Esophagus (tissue), 2 donors: ENCODE measurements around the gene POM121L2. TPM values are rescaled to one million over a fixed set of nuclear protein-coding genes. Genes with fewer than 3 reads are reported as not detected.

ENCODE experiments used
- H3K27ac ChIP-seq, 2 donors: one replicate each; pipeline ENCODE4 v1.5.1; 2013; ENCODE audit warnings: low read depth in 2 of 2, mild to moderate bottlenecking in 2 of 2, inconsistent platforms in 1 of 2, low read length in 1 of 2, moderate library complexity in 1 of 2
- H3K27me3 ChIP-seq, 2 donors: one replicate each; pipeline ENCODE4 v1.6.1; 2013; ENCODE audit warnings: low read length in 2 of 2, control low read depth in 1 of 2, mild to moderate bottlenecking in 1 of 2; ENCODE audit not compliant: insufficient read depth in 2 of 2, control insufficient read depth in 1 of 2
- H3K36me3 ChIP-seq, 2 donors: one replicate each; pipeline ENCODE4 v1.6.1; 2013; ENCODE audit warnings: low read length in 1 of 2; ENCODE audit not compliant: control insufficient read depth in 2 of 2, insufficient read depth in 2 of 2
- H3K4me1 ChIP-seq, 2 donors: one replicate each; pipeline ENCODE4 v1.6.1; 2013; ENCODE audit warnings: low read length in 1 of 2; ENCODE audit not compliant: control insufficient read depth in 2 of 2, insufficient read depth in 2 of 2
- H3K4me3 ChIP-seq, 2 donors: one replicate each; pipeline ENCODE4 v1.5.1; 2013; ENCODE audit warnings: low read length in 2 of 2, mild to moderate bottlenecking in 2 of 2, low read depth in 1 of 2, moderate library complexity in 1 of 2
- H3K9me3 ChIP-seq, 2 donors: one replicate each; pipeline ENCODE4 v1.6.1; 2013; ENCODE audit warnings: mild to moderate bottlenecking in 2 of 2, low read depth in 1 of 2, low read length in 1 of 2, moderate library complexity in 1 of 2; ENCODE audit not compliant: control insufficient read depth in 2 of 2, insufficient read depth in 1 of 2
- WGBS, 2 donors: extraction: QIAGEN DNeasy Blood & Tissue Kit; methylation state at CpG; one replicate each; pipeline ENCODE4 v1.1.7; 2013; 5-methylcytosine and 5-hydroxymethylcytosine counted together
- polyA plus RNA-seq, 2 donors: library from polyadenylated mRNA; stranded (reverse); fragments of 200-250 nt; gene quantifications; one replicate each; pipeline ENCODE4 v1.2.3, GENCODE V29; 2013
- donor health status: healthy with polysubstance abuse.
- donor health status: Bipolar disorder and iron deficiency.

POM121L2 gene
- polyA plus RNA-seq, 2 donors, result not detected

DNA sequence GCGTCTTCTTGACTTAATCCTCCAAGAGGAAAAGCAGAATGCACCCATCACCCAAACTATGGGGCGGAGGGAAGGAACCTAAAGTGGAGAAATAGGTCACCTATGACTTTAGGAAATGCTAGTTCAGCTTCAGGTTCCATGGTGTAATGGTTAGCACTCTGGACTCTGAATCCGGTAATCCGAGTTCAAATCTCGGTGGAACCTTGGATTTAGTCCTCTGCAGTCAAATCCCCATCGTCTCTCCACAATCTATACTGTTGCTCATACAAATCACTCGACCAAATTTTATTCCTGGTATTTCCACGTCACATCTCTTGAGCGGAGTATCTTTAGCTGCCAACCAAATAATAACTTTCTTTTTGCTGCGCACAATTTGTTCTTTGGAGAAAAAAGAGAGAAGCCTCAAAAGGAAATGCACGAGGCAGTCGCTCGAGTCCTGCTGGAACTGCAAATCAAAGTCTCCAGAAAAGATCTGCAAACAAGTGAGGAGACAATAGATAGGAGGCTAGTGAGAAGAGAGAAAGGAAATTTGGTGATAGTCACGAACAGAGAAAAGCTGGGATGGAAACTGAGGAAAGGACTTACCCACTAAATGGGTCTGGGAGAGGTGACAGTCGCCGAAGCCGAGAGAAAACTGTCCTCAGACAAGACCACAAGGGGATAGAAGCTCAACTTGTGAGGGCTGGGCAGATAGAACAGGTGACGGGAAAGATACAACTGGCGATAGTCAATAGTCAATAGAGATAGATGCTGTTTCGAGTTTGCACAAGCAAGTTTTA is 16.6 kb downstream of the POM121L2 start:
- WGBS, 2 donors, result 9 to 10% methylated on average over 20 of the region's 20 CpGs
- Histone ChIP-seq H3K27me3 (peaks cover 8 to 29% of the 10 kb centered on the region in 2 donors), H3K27ac (no peak overlapping the region), H3K4me3 (peak overlapping the region in 1 of 2 donors; percentile 7), H3K9me3 (peaks cover 2 to 12% of the 10 kb centered on the region in 2 donors), H3K36me3 (no peaks in the 10 kb centered on the region), H3K4me1 (no peaks in the 10 kb centered on the region)

DNA sequence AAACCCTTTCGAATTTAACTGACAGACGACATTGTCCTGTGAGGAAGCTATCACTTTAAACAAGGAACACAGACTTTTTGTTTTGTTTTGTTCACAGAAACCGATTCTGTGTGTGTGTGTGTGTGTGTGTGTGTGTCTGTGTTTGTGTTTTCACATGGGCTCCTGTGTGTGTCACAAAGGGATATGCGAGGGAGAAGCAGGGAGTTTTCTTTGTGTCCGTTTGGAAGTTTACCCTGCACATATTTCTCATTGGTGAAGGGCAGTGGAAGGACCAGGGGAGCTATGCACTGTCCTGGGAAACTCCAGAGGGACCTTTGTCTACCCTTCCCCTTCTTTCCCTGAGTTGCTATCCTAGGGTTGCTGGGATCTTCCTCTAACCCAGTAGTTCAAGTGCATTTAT is 17.7 kb downstream of the POM121L2 start:
- Histone ChIP-seq H3K4me1 (no peaks in the 10 kb centered on the region), H3K27ac (no peak overlapping the region), H3K9me3 (peaks cover 2 to 13% of the 10 kb centered on the region in 2 donors), H3K27me3 (peaks cover 8 to 29% of the 10 kb centered on the region in 2 donors), H3K36me3 (no peaks in the 10 kb centered on the region), H3K4me3 (no peak overlapping the region)
- WGBS, 2 donors, result 15 to 18% methylated on average over 5 of the region's 5 CpGs

DNA sequence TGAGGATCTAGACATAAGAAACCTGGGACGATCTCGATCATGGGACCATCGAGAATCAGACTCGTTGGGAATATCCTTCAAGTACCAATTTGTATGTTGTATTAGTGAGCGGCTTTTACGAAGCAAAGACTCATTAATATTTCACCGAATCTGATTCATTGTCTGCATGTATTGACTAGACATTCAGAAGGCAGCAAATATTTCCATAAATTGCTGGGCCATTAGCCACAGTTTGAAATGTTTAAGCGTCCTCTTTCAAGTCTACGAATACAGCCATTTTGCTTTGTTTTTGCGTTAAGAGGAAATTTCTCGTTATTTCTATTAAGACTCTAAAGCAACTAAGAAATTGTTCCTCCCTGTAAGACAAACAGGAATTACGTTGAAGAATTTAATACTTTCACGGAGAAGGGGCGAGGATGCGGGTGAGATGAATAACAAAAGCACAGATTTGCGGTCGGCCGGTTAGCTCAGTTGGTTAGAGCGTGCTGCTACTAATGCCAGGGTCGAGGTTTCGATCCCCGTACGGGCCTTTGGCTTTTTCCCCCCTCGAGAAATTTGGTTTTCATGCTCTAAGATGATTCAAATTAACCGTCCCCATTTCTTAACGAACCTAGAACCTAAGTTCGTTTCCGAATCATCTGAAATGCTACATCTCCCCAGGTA is 18.5 kb downstream of the POM121L2 start:
- WGBS, 2 donors, result 24 to 29% methylated on average over 28 of the region's 28 CpGs
- peaks cover 12 to 29% of the 10 kb centered on the region in 2 donors for H3K27me3 ChIP-seq
- H3K27ac ChIP-seq, result no peak overlapping the region
- H3K4me1 ChIP-seq, result no peaks in the 10 kb centered on the region
- no peak overlapping the region for H3K4me3 ChIP-seq
- H3K36me3 ChIP-seq, result no peaks in the 10 kb centered on the region
- H3K9me3 ChIP-seq, result peaks cover 2 to 13% of the 10 kb centered on the region in 2 donors

DNA sequence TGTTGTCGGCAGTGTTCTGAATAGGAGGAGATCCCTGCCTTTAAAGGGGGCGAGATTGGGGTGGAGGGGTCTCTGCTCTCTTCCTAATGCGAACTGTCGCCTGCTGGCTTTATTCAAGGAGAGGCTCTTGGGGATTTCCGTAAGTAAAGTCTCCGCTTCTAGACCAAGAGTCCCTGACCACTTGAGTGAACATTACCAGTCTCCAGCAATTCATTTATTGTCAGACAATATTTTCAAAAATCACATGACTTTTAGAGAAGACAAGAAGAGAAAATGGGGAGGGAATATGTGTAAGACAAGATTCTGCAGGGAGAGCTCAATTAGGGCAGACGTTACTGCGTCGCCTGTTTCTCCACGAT is 21.2 kb downstream of the POM121L2 start:
- H3K9me3 ChIP-seq, result peaks cover 0 to 16% of the 10 kb centered on the region in 2 donors
- 22 to 30% methylated on average over 10 of the region's 10 CpGs for WGBS, 2 donors

DNA sequence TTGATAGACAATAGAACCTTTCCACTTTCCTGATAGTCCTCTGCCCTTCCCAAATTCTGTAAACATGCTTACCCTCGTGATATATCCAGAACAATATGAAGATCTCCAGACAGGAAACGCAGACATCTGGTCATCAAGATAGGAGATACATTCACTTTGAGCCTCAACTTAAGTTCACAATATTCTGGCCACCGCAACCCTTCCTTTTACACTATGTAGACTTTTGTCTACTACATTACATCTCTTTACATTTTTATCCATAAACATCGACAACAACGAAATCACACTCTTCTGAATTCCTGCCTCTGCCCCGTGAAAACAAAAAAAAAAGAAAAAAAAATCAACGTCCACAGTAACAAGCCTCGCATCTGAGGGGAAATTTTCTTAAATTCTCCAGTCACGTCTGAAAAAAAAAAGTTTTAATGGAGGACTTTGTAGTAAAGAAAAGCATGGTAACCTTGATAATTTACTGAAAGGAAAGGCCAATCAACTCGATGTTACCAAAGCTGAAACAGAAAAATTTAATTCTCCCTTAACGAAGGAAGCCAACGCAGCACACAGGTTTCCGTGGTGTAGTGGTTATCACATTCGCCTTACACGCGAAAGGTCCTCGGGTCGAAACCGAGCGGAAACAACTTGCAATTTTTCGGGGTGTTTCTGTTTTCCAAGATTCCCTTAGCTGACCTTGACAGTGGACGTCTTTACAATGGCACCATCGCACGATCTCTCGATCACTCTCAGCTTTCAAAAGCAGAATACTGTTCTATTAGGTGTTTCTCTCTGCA is 21.8 kb downstream of the POM121L2 start:
- Histone ChIP-seq H3K27ac (no peak overlapping the region), H3K27me3 (peaks cover 14 to 31% of the 10 kb centered on the region in 2 donors), H3K9me3 (peaks cover 0 to 16% of the 10 kb centered on the region in 2 donors), H3K36me3 (no peaks in the 10 kb centered on the region), H3K4me3 (no peak overlapping the region), H3K4me1 (no peaks in the 10 kb centered on the region)
- WGBS, 2 donors, result 10 to 12% methylated on average over 25 of the region's 25 CpGs

More for the DNA sequence above, 21.2 kb downstream of the POM121L2 start:
- H3K4me1 ChIP-seq, result no peaks in the 10 kb centered on the region
- no peak overlapping the region for H3K4me3 ChIP-seq
- H3K27me3 ChIP-seq, result peaks cover 14 to 33% of the 10 kb centered on the region in 2 donors
- H3K36me3 ChIP-seq, result no peaks in the 10 kb centered on the region
- H3K27ac ChIP-seq, result no peak overlapping the region

DNA sequence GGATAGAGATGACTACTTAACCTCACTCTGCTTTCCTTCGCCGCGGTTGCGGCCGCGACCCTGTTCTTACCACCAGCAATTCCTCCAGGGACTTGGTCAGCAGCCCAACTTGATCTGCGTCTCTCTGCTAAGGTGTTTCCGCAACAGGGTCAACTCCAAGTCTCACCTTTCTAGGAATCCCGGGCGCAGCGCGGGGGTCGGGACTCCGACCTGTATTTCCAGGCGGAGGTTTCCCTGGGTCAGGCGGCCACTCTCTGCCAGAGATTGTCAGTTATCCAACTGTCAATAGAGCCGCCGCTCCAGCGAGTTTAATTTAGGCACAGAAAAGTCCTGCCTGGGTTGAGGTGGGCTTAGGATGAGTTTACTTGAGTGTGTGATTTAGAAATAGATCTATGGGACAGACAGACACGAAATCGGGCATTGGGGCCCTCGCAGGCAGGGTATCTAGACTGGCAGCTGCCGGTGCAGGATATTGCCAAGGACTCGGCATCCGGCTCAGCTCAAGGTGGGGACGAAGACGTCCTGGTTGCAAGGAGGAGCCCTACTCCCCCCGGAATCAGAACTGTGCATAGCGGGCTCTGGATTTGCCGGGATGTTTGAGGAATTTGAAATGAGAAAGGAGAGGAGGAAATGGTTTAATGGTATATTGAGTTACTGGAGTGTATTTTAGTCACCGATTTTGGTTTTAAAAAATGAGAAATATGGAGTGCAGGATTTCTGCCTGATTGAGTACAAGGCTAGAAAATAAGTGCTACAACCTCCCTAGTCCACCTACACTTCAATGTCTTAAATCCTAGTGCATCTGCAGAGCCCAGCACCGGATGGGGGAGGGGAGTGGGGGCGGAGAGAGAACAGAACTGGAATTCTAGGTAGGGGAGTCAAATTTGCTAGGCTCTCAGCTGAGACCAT is 23.7 kb downstream of the POM121L2 start:
- Histone ChIP-seq H3K4me1 (no peaks in the 10 kb centered on the region), H3K4me3 (no peak overlapping the region), H3K9me3 (peaks cover 0 to 19% of the 10 kb centered on the region in 2 donors), H3K27ac (no peak overlapping the region), H3K27me3 (peaks cover 14 to 30% of the 10 kb centered on the region in 2 donors), H3K36me3 (no peaks in the 10 kb centered on the region)
- 5 to 8% methylated on average over 33 of the region's 33 CpGs for WGBS, 2 donors

DNA sequence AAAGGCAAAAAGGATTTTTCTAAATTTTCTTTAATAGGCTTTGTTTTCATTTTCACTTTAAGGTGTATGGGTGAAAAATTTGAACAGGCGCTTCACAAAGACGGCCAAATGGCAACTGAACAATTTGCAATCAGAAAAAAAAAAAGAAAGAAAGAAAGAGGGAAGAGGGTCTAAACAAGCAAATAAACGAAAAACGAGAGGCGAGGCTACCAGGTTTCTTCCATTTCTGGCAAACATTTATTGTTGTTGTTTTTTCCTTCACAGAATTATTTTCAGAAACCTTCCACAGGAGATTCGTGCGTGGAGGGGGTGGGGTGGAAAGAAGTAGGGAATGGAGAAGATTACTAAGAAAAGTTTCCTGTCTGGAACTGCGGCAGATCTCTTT is 24.3 kb downstream of the POM121L2 start:
- Histone ChIP-seq H3K9me3 (peaks cover 0 to 25% of the 10 kb centered on the region in 2 donors), H3K4me3 (no peak overlapping the region), H3K27me3 (peaks cover 14 to 37% of the 10 kb centered on the region in 2 donors), H3K4me1 (no peaks in the 10 kb centered on the region), H3K36me3 (no peaks in the 10 kb centered on the region), H3K27ac (no peak overlapping the region)
- WGBS, 2 donors, result 7 to 9% methylated on average over 8 of the region's 8 CpGs

DNA sequence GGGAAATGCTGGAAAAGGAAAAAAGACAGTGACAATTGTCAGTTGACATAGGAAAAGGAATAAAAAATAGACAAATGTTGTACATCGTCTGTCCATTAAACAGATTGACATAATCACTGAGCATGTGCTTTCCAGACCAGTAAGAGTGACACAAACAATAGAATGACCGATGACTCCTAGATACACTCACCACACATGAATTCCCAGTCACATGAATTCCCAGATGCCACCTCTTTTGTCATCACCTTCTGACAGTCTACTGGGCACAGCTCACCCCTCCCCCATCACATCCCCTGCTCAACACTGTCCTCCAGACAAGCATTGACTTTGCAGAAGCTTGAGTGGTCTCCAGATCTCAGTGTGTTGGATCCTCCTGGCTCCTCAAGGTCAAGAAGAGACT is 25.9 kb downstream of the POM121L2 start:
- WGBS, 2 donors, result 83 to 86% methylated on average over 2 of the region's 2 CpGs
- Histone ChIP-seq H3K27ac (no peak overlapping the region), H3K36me3 (no peaks in the 10 kb centered on the region), H3K4me3 (no peak overlapping the region), H3K27me3 (peaks cover 11 to 32% of the 10 kb centered on the region in 2 donors), H3K9me3 (peaks cover 0 to 20% of the 10 kb centered on the region in 2 donors), H3K4me1 (no peaks in the 10 kb centered on the region)

DNA sequence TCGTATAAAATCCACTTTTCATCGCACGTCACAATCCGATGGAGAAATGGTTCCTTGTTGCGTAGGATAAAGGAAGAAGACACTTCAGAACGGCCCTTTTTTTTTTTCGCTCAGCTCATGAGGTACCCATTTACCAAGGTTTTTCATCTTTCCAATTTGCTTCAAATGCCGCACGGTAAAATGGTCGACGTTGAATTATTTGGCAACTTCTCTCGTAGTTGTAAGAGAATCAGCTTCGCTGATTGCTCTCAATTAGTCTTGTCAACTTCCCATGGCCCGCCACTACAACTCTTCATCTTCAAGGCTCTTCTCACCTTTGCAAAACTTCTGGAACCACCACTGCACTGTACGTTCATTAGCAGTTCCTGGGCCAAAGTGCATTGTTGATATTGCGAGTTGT is 28.8 kb downstream of the POM121L2 start:
- Histone ChIP-seq H3K27ac (no peak overlapping the region), H3K27me3 (peaks cover 5 to 25% of the 10 kb centered on the region in 2 donors), H3K9me3 (peaks cover 0 to 15% of the 10 kb centered on the region in 2 donors), H3K4me1 (no peaks in the 10 kb centered on the region), H3K36me3 (no peaks in the 10 kb centered on the region), H3K4me3 (no peak overlapping the region)
- 18 to 23% methylated on average over 16 of the region's 16 CpGs for WGBS, 2 donors
